Hepatocyte (in vitro differentiated cells): ENCODE data around the gene MORN5. TPM values are rescaled to one million over a fixed set of nuclear protein-coding genes. Genes with fewer than 3 reads are reported as not detected.

Experiments used
- DNase-seq: peaks from one replicate; pipeline ENCODE4 v3.0.0-alpha.2; 2016; ENCODE audit warnings: low spot score
- H2AFZ ChIP-seq: fragments of 200-600 bp; sonication (generic); 2 replicates; pipeline ENCODE4 v1.6.0; 2016; ENCODE audit warnings: antibody characterized with exemption, mild to moderate bottlenecking
- H3K27ac ChIP-seq: fragments of 200-600 bp; sonication (generic); 2 replicates; pipeline ENCODE4 v1.5.1; 2016; ENCODE audit warnings: mild to moderate bottlenecking
- H3K27me3 ChIP-seq: fragments of 200-600 bp; sonication (generic); 2 replicates; pipeline ENCODE4 v1.6.1; 2016
- H3K36me3 ChIP-seq: fragments of 200-600 bp; sonication (generic); replicated peaks from 2 replicates; pipeline ENCODE4 v1.5.1; 2016; ENCODE audit warnings: low read depth; ENCODE audit not compliant: insufficient read depth
- H3K4me1 ChIP-seq: fragments of 200-600 bp; sonication (generic); 2 replicates; pipeline ENCODE4 v1.5.1; 2016; ENCODE audit warnings: mild to moderate bottlenecking, moderate library complexity; ENCODE audit not compliant: insufficient read depth
- H3K4me2 ChIP-seq: fragments of 200-600 bp; sonication (generic); 2 replicates; pipeline ENCODE4 v1.6.0; 2016
- H3K4me3 ChIP-seq: fragments of 200-600 bp; sonication (generic); 2 replicates; pipeline ENCODE4 v1.5.1; 2016; ENCODE audit warnings: mild to moderate bottlenecking
- H3K79me2 ChIP-seq: fragments of 200-600 bp; sonication (generic); 2 replicates; pipeline ENCODE4 v1.6.0; 2017; ENCODE audit warnings: mild to moderate bottlenecking
- H3K9me2 ChIP-seq: fragments of 200-600 bp; sonication (generic); replicated peaks from 2 replicates; pipeline ENCODE4 v1.6.0; 2017; ENCODE audit warnings: mild to moderate bottlenecking; ENCODE audit not compliant: insufficient read depth
- H3K9me3 ChIP-seq: fragments of 200-600 bp; sonication (generic); 2 replicates; pipeline ENCODE4 v1.5.1; 2016; ENCODE audit warnings: low read depth, mild to moderate bottlenecking
- H4K20me1 ChIP-seq: fragments of 200-600 bp; sonication (generic); 2 replicates; pipeline ENCODE4 v1.6.0; 2016; ENCODE audit warnings: mild to moderate bottlenecking; ENCODE audit not compliant: insufficient read depth, poor library complexity, severe bottlenecking
- CTCF ChIP-seq: fragments of 200-600 bp; sonication (generic); IDR thresholded peaks from 2 replicates; pipeline ENCODE4 v1.5.1; 2016; ENCODE audit warnings: antibody characterized with exemption, mild to moderate bottlenecking; ENCODE audit not compliant: poor library complexity
- EZH2 ChIP-seq: fragments of 200-600 bp; sonication (generic); IDR thresholded peaks from 2 replicates; pipeline ENCODE4 v1.6.1; 2016; ENCODE audit warnings: antibody characterized with exemption, mild to moderate bottlenecking, borderline replicate concordance
- EZH2phosphoT487 ChIP-seq: fragments of 200-600 bp; sonication (generic); IDR thresholded peaks from one replicate; pipeline ENCODE4 v1.6.1; 2018; ENCODE audit warnings: antibody characterized with exemption, mild to moderate bottlenecking, low read depth, moderate library complexity; ENCODE audit not compliant: unreplicated experiment, severe bottlenecking
- WGBS: methylation state at CpG from one replicate; pipeline ENCODE4 v1.1.6; 2016; ENCODE audit warnings: low lambda C conversion rate; ENCODE audit errors: missing lambda C conversion rate; 5-methylcytosine and 5-hydroxymethylcytosine counted together
- polyA plus RNA-seq: library from polyadenylated mRNA; unstranded; fragments of >200 nt; fragmentation: Nextera tagmentation; extraction: Ambion mirVana; gene quantifications from 2 replicates; pipeline ENCODE4 v1.2.1, GENCODE V29; 2016
- total RNA-seq: library from RNA; depleted of rRNA; stranded (reverse); fragments of >200 nt; gene quantifications from 2 replicates; pipeline ENCODE4 v1.2.3, GENCODE V29; 2014

The MORN5 gene
- total and polyA plus RNA-seq, 2 experiments from 2014 or later, result 0.95 TPM; not detected in 1

- no peaks in the 10 kb centered on the region for H3K4me1 ChIP-seq
- no peaks in the 10 kb centered on the region for H4K20me1 ChIP-seq
- TF ChIP-seq EZH2phosphoT487 (no peak), EZH2 (no peak), CTCF (no peak)
- H3K36me3 ChIP-seq, result no peaks in the 10 kb centered on the region
- no peak for DNase-seq
- no peak overlapping the region for H3K27ac ChIP-seq
- peaks cover 8% of the 10 kb centered on the region for H3K27me3 ChIP-seq
- no peaks in the 10 kb centered on the region for H3K9me3 ChIP-seq
- H3K79me2 ChIP-seq, result no peaks in the 10 kb centered on the region
- no peak overlapping the region for H3K4me2 ChIP-seq
- no peaks in the 10 kb centered on the region for H3K9me2 ChIP-seq
- H2AFZ ChIP-seq, result no peak overlapping the region
- H3K4me3 ChIP-seq, result no peak overlapping the region
- WGBS, result 95% methylated on average over 6 of the region's 6 CpGs
Observed at GRCh38 chr9:122188369-122188768, 28.7 kb downstream of the MORN5 start.

GRCh38 chr9:122190597-122191381 is 31.1 kb downstream of the MORN5 start:
- Histone ChIP-seq H3K9me2 (no peaks in the 10 kb centered on the region), H4K20me1 (no peaks in the 10 kb centered on the region), H3K27me3 (no peaks in the 10 kb centered on the region), H3K36me3 (no peaks in the 10 kb centered on the region), H3K4me1 (no peaks in the 10 kb centered on the region), H3K79me2 (no peaks in the 10 kb centered on the region), H3K4me2 (no peak overlapping the region), H3K9me3 (no peaks in the 10 kb centered on the region), H3K4me3 (no peak overlapping the region), H3K27ac (no peak overlapping the region), H2AFZ (no peak overlapping the region)
- DNase-seq, result no peak
- TF ChIP-seq CTCF (no peak), EZH2phosphoT487 (no peak), EZH2 (no peak)
- WGBS, result 86% methylated on average over 12 of the region's 12 CpGs

- Histone ChIP-seq H3K9me2 (no peaks in the 10 kb centered on the region), H3K27ac (no peak overlapping the region), H3K79me2 (no peaks in the 10 kb centered on the region), H3K4me2 (no peak overlapping the region), H4K20me1 (no peaks in the 10 kb centered on the region), H3K4me1 (no peaks in the 10 kb centered on the region), H3K27me3 (no peaks in the 10 kb centered on the region), H3K4me3 (no peak overlapping the region), H2AFZ (no peak overlapping the region), H3K9me3 (no peaks in the 10 kb centered on the region), H3K36me3 (no peaks in the 10 kb centered on the region)
- 81% methylated on average over 11 of the region's 11 CpGs for WGBS
- DNase-seq, result no peak
- TF ChIP-seq EZH2 (no peak), EZH2phosphoT487 (no peak), CTCF (no peak)
Observed at GRCh38 chr9:122191584-122191983, 31.9 kb downstream of the MORN5 start.
